ENCODE measurements around the gene ABCB8.

ABCB8 gene

DNA sequence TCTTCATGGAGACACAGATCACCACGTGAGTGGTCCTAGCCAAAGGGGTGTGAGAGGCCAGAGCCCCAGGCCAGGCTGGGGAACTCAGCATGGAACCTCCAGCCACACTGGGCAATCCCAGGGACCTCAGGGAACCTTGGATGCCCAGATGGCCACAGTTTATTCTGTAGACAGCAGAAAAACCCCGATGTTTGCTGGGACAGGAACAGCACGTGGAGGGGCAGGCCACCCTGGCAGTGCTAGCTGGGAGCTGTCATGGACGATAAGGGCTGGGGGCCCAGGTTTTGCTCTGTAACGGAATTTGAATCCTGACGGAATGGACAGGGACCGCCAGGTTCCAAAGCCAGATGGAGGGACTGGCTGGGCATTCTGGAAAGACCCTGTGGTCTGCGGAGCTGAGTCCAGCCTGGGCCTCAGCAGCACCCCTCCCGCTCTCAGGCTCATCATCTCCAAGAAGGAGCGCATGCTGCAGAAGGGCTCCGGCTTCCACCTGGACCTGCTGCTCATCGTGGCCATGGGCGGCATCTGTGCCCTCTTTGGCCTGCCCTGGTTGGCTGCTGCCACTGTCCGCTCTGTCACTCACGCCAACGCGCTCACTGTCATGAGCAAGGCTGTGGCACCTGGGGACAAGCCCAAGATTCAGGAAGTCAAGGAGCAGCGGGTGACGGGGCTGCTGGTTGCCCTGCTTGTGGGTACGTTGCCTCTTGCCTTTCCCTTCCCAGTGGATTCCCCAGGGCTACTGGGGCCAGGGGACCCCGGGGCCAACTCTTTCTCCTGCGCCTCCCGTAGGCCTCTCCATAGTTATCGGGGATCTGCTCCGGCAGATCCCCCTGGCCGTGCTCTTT, 46.8 kb downstream of the ABCB8 start:
- no peak overlapping the region for H3K4me3 ChIP-seq (ENCODE audit: low read depth, low read length)
- DNase-seq (ENCODE audit: low read depth): no peak
- TF ChIP-seq, protein P1, sequence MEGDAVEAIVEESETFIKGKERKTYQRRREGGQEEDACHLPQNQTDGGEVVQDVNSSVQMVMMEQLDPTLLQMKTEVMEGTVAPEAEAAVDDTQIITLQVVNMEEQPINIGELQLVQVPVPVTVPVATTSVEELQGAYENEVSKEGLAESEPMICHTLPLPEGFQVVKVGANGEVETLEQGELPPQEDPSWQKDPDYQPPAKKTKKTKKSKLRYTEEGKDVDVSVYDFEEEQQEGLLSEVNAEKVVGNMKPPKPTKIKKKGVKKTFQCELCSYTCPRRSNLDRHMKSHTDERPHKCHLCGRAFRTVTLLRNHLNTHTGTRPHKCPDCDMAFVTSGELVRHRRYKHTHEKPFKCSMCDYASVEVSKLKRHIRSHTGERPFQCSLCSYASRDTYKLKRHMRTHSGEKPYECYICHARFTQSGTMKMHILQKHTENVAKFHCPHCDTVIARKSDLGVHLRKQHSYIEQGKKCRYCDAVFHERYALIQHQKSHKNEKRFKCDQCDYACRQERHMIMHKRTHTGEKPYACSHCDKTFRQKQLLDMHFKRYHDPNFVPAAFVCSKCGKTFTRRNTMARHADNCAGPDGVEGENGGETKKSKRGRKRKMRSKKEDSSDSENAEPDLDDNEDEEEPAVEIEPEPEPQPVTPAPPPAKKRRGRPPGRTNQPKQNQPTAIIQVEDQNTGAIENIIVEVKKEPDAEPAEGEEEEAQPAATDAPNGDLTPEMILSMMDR (IDR thresholded peaks at IDR 0.05; ENCODE audit: low read depth, low read length, missing control alignments): no peak

DNA sequence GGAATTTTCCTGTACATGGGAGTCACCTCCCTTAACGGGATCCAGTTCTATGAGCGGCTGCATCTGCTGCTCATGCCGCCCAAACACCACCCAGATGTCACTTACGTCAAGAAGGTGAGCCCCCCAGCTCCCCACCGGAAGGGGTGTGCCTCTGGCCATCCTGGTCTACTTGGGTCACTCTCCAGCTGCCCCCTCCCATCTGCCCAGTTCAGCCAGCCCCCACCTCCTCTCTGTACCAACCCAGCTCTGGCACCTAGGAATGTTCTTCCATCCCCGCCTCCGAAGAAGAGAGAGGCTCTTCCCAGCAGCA, 47.4 kb downstream of the ABCB8 start:
- H3K4me3 ChIP-seq (ENCODE audit: low read depth, low read length): no peak overlapping the region
- DNase-seq (ENCODE audit: low read depth): no peak
- TF ChIP-seq, protein P1 (IDR thresholded peaks at IDR 0.05; ENCODE audit: low read depth, low read length, missing control alignments): no peak

DNA sequence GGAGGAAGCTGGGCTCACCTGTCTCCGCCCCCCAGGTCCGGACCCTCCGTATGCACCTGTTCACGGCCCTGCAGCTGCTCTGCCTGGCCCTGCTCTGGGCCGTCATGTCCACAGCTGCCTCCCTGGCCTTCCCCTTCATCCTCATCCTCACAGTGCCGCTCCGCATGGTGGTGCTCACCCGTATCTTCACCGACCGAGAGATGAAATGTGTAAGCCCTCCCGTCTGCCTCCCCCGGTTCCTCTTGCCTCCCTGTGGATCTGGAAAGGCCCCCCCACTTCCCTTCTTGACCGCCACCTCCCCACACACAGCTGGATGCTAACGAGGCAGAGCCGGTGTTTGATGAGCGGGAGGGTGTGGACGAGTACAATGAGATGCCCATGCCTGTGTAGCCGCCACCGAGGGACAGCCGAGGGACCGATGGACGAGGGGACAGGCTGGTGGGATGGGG, 47.8 kb downstream of the ABCB8 start:
- DNase-seq (ENCODE audit: low read depth): no peak
- TF ChIP-seq, protein P1 (IDR thresholded peaks at IDR 0.05; ENCODE audit: low read depth, low read length, missing control alignments): no peak

DNA sequence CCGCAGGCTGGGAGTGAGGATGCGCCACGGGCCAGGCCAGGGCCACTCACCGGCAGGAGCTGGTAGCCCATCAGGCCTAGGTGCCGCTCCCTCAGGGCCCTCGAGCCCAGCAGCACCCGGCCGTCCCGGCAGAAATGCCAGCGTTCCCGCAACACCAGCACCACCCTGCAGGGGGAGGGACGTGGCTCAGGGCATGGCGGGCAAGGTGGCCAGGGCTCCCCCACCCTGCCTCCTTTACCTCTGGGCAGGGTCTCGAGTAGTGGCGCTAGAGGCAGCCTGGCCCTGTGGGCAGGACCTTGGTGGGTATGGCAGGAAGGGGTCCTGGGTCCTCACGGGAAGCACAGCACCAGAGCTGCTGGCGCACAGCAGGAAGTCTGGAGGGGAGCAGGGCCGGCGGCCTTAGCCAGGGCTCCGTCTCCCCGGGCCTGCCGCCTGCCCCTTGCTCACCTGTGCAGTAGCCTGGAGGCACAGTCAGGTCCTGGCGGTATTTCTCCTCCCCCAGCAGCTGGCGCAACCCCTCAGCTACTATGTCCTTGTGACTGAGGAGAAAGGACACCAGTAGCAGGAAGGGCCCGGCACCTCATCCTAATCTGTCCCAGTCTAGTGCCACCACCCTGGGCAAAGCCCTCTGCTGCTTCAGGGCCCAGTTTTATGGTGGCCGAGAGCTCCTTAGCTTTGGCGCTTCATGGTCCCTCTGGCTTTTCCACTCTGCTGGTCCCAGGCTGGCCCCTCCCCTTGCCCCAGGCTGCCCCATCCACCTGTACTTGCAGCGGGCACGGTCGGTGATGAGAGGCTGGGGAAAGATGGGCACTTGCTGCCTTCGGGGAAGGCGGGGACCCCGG, 48.8 kb downstream of the ABCB8 start:
- TF ChIP-seq, protein P1 (IDR thresholded peaks at IDR 0.05; ENCODE audit: low read depth, low read length, missing control alignments): peak; percentile 24
- no peak for DNase-seq (ENCODE audit: low read depth)
- no peak overlapping the region for H3K4me3 ChIP-seq (ENCODE audit: low read depth, low read length)

More for the DNA sequence above, 47.8 kb downstream of the ABCB8 start:
- H3K4me3 ChIP-seq (ENCODE audit: low read depth, low read length): no peak overlapping the region

DNA sequence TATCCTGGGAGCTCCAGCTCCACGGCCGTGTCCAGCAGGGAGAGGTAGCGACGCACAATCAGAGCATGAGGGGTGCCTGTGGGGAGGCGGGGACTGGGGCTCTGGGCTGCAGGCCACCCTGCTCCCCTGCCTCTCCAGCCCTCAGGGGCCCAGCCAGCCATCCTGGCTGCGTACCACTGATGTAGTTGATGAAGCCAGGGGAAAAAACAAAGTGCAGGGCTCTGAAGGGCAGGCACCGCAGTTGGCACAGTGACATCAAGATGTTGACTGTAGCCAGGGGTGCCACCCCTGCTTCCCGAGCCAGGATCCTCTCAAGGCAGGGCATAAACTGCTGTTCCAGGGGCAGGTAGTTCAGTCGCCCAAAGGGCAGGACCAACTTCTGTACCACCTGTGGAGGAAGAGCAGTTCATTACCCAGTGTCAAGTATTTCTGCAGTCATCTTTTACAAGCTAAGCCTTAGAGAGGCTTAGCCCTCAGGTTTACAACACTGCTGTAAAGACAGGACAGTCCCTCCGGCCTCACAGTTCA, 49.5 kb downstream of the ABCB8 start:
- TF ChIP-seq, protein P1 (IDR thresholded peaks at IDR 0.05; ENCODE audit: low read depth, low read length, missing control alignments): no peak
- no peak overlapping the region for H3K4me3 ChIP-seq (ENCODE audit: low read depth, low read length)
- DNase-seq (ENCODE audit: low read depth): no peak

DNA sequence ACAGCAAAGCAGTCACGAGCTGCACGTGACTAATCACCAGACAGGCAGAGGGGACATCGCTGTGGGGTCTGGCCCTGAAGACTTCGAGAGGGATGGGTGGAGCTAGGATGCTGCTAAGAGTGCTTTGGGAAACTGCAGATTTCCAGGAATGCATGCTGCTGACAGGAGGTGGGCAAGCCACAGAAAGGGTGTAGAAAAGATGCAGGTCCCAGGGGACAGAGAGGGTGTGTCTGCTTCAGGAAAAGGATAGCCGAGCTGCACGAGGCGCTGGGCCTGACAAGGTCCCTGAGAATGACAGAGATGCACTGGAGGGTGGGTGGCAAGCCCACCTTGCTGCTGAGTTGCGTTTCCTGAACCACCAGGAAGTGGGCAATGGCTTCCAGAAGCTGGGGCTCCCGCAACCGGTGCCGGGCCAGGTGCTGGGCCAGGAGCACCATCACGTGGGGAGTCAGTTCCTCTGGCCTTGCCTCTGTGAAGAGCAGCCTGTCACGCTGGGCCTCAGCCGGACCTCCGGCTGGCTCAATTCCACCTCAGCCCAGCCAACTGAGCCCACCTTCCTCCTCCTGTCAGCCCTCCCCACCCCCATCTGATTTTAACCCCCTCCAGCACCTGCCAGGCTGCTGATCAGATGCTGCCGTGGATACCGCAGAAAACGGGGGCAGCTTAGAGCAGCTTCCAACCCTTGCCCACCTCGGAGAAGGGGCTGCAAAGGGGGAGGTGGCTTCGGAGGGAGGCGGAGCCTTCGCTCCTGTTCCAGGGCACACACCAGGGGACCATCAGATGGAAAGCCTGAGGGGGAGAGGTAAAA, 50.2 kb downstream of the ABCB8 start:
- no peak overlapping the region for H3K4me3 ChIP-seq (ENCODE audit: low read depth, low read length)
- TF ChIP-seq, protein P1 (IDR thresholded peaks at IDR 0.05; ENCODE audit: low read depth, low read length, missing control alignments): no peak
- DNase-seq (ENCODE audit: low read depth): no peak

Data from GM12864 (cell line).